HG03442 (cell line): ENCODE measurements around the gene TSPY9.
"Not testable (repeated sequence)": the region's sequence is repeated elsewhere in the genome, so short reads cannot be mapped to it uniquely, and the experiment has no call there.

ENCODE experiments used
- ATAC-seq: cut with Tn5 transposase; IDR thresholded peaks from one replicate; pipeline ENCODE4 v1.9.1; 2021; ENCODE audit warnings: mild to moderate bottlenecking, moderate library complexity; ENCODE audit not compliant: unreplicated experiment

Gene TSPY9

GRCh38 chrY:9486967-9487366 is at the start of gene TSPY9:
TSPY9 (plus strand) TSS chrY:9487267; CDS start chrY:9487313, 46 bp downstream.
- not testable (repeated sequence) for ATAC-seq

- ATAC-seq = not testable (repeated sequence)
These were observed 20.4 kb upstream of the TSPY9 start, which contains the start of gene TSPY1 for GRCh38 chrY:9466655-9467054. TSPY1 (plus strand) TSS chrY:9466955; CDS start chrY:9467001, 46 bp downstream.

GRCh38 chrY:9504396-9504795 is 17.3 kb downstream of the TSPY9 start:
- ATAC-seq = not testable (repeated sequence)

GRCh38 chrY:9516287-9516686 is 29.2 kb downstream of the TSPY9 start:
- not testable (repeated sequence) for ATAC-seq

GRCh38 chrY:9527580-9527979 is 40.5 kb downstream of the TSPY9 start, which contains the start of gene TSPY10:
TSPY10 (plus strand) TSS chrY:9527880; CDS start chrY:9527926, 46 bp downstream.
- ATAC-seq = not testable (repeated sequence)
